ENCODE results near the gene JMJD1C. TPM values are rescaled to one million over a fixed set of nuclear protein-coding genes. Genes with fewer than 3 reads are reported as not detected.

JMJD1C gene
- total and polyA plus RNA-seq, 10 of the 15 experiments (the other 5 are each of a cell fraction or from before 2014, with no cell fraction given) = 31.2 to 83.3 (median 49.5) TPM

- CTCF ChIA-PET = interaction anchor here (1.3 to 2.0 kb wide), 4 partner anchors 12 to 216 kb away, joined by 3 to 5 read pairs (median 4); partner anchors contain the start of gene JMJD1C
- H3K4me2 ChIP-seq (ENCODE audit: control insufficient read depth, insufficient read depth) = no peak overlapping the region
Observed at GRCh38 chr10:63504145-63504881, 38.5 kb upstream of the JMJD1C start.

More at GRCh38 chr10:63504145-63504881, 38.5 kb upstream of the JMJD1C start:
- TF ChIP-seq HDAC6 (IDR thresholded peaks at IDR 0.05; ENCODE audit: unreplicated experiment) (no peak), FOS (IDR thresholded peaks at IDR 0.05; ENCODE audit: borderline replicate concordance, extremely low read depth, insufficient read length) (no peak), NFXL1 (IDR thresholded peaks at IDR 0.05; ENCODE audit: borderline replicate concordance) (no peak), ATF2 (IDR thresholded peaks at IDR 0.05; ENCODE audit: low read length) (no peak), ETV6 (conservative IDR thresholded peaks at IDR 0.05 in 1 of 2, IDR thresholded peaks at IDR 0.05 in 1 of 2; ENCODE audit: borderline replicate concordance in 1 of 2, low read depth in 1 of 2) (no peak)
- TF ChIP-seq, protein P1, sequence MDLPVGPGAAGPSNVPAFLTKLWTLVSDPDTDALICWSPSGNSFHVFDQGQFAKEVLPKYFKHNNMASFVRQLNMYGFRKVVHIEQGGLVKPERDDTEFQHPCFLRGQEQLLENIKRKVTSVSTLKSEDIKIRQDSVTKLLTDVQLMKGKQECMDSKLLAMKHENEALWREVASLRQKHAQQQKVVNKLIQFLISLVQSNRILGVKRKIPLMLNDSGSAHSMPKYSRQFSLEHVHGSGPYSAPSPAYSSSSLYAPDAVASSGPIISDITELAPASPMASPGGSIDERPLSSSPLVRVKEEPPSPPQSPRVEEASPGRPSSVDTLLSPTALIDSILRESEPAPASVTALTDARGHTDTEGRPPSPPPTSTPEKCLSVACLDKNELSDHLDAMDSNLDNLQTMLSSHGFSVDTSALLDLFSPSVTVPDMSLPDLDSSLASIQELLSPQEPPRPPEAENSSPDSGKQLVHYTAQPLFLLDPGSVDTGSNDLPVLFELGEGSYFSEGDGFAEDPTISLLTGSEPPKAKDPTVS (IDR thresholded peaks at IDR 0.05; ENCODE audit: low read depth, low read length) = no peak
- TF ChIP-seq, protein P2, sequence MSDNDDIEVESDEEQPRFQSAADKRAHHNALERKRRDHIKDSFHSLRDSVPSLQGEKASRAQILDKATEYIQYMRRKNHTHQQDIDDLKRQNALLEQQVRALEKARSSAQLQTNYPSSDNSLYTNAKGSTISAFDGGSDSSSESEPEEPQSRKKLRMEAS (IDR thresholded peaks at IDR 0.05; ENCODE audit: low read depth, low read length) = no peak
- RAD21 ChIA-PET (ENCODE audit: unreplicated experiment) = no interaction called here
- ATAC-seq (no peak), FAIRE-seq (no peak), DNase-seq (ENCODE audit: low read depth, low spot score) (no peak)
- no peaks in the 10 kb centered on the region for H3K27me3 ChIP-seq (replicated peaks in 1 of 2; ENCODE audit: control insufficient read depth in 2 of 2, insufficient read depth in 2 of 2, low read length in 1 of 2)
- POLR2A ChIA-PET = interaction anchor here (1.4 to 4.2 kb wide), 2 partner anchors 11 to 46 kb away, joined by 4 to 18 read pairs; no protein-coding TSS in a partner anchor
- intact Hi-C loops (cut with micrococcal nuclease; ENCODE audit: unreplicated experiment) = no loop called here
- no peak overlapping the region for H3K27ac ChIP-seq (ENCODE audit: control insufficient read depth, insufficient read depth)
- 68% methylated on average over 3 of the region's 3 CpGs for WGBS (ENCODE audit: insufficient coverage, insufficient replicate concordance, low lambda C conversion rate, missing lambda C conversion rate)
- H3K9me3 ChIP-seq (replicated peaks; ENCODE audit: control insufficient read depth, insufficient read depth, low read length) = no peaks in the 10 kb centered on the region; the same call in 2 of the 3 replicates
- H3K79me2 ChIP-seq (ENCODE audit: control insufficient read depth, insufficient read depth, low read length) = peaks cover 14% of the 10 kb centered on the region
- no peaks in the 10 kb centered on the region; a peak in 1 of 4 replicates for H3K36me3 ChIP-seq (ENCODE audit: control insufficient read depth in 2 of 2, insufficient read depth in 2 of 2, low read length in 1 of 2)
- H3K9ac ChIP-seq (ENCODE audit: control insufficient read depth, insufficient read depth, low read length) = no peak overlapping the region
- SMC1A ChIA-PET (ENCODE audit: uncharacterized antibody, unreplicated experiment) = interaction anchor here (0.9 to 5.8 kb wide), 7 partner anchors 8 to 125 kb away, joined by 3 to 26 read pairs (median 4); no protein-coding TSS in a partner anchor
- no peaks in the 10 kb centered on the region for H4K20me1 ChIP-seq (ENCODE audit: control insufficient read depth, insufficient read depth)
- H3K4me1 ChIP-seq (ENCODE audit: control insufficient read depth, insufficient read depth, low read length) = no peaks in the 10 kb centered on the region
- no peak overlapping the region for H2AFZ ChIP-seq (ENCODE audit: control insufficient read depth, low read depth, low read length)
- in situ Hi-C loops (cut with MboI) = no loop called here
- no TSS peak for BruUV-seq (replicated peaks)
- H3K4me3 ChIP-seq = no peak overlapping the region

Measured in GM12878 (cell line).